Measurements from ENCODE around the gene STK39. TPM values are rescaled to one million over a fixed set of nuclear protein-coding genes. Genes with fewer than 3 reads are reported as not detected.

STK39 gene
- total RNA-seq, 4 donors from 2014 or later: 17.4 to 27.6 (median 20.6) TPM

DNA sequence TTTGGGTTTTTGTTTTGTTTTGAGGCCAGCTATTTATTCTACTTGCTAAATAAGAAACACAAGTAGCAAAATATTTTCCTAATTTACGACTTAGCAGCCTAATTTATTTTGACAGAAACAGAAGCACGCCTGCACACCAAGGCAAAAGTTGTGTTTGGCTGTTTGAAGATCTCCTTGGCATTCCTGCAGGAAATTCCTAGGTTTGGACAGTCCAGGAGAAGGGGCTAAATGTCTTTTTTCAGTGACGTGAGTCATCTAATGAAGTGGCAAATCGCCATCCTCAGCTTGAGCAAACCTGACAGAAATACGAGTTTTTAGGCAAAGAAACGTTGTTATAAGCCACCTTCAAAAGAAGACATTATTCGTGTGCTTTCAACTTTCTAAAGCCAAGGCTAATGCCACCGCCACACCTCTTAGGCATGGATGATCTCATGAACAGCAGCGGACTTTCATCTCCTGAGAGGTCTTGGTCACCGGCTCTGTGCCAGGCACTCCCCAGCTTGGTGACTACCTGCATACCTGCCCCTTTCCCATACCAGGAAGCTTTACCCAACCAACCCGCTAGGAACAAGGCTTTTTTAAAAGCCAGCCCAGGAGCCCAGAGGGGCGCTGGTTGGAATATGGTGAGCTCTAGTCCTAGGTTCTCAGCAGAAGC, 30.9 kb downstream of the STK39 start:
- TF ChIP-seq, protein P1, sequence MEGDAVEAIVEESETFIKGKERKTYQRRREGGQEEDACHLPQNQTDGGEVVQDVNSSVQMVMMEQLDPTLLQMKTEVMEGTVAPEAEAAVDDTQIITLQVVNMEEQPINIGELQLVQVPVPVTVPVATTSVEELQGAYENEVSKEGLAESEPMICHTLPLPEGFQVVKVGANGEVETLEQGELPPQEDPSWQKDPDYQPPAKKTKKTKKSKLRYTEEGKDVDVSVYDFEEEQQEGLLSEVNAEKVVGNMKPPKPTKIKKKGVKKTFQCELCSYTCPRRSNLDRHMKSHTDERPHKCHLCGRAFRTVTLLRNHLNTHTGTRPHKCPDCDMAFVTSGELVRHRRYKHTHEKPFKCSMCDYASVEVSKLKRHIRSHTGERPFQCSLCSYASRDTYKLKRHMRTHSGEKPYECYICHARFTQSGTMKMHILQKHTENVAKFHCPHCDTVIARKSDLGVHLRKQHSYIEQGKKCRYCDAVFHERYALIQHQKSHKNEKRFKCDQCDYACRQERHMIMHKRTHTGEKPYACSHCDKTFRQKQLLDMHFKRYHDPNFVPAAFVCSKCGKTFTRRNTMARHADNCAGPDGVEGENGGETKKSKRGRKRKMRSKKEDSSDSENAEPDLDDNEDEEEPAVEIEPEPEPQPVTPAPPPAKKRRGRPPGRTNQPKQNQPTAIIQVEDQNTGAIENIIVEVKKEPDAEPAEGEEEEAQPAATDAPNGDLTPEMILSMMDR (IDR thresholded peaks at IDR 0.05): no peak
- no peak for TF ChIP-seq POLR2A (IDR thresholded peaks at IDR 0.05)
- Histone ChIP-seq H3K36me3 (no peaks in the 10 kb centered on the region), H3K4me3 (no peak overlapping the region), H3K27ac (peak overlapping the region in 2 of 4 donors; percentile 6 to 53), H3K9me3 (no peaks in the 10 kb centered on the region), H3K4me1 (peaks cover 5 to 29% (median 7%) of the 10 kb centered on the region in 3 donors), H3K27me3 (no peaks in the 10 kb centered on the region)
- 75 to 80% methylated on average over 10 of the region's 12 CpGs for WGBS, 2 donors
- DNase-seq: no peak
- intact Hi-C loops (cut with DNase I): no loop called here

DNA sequence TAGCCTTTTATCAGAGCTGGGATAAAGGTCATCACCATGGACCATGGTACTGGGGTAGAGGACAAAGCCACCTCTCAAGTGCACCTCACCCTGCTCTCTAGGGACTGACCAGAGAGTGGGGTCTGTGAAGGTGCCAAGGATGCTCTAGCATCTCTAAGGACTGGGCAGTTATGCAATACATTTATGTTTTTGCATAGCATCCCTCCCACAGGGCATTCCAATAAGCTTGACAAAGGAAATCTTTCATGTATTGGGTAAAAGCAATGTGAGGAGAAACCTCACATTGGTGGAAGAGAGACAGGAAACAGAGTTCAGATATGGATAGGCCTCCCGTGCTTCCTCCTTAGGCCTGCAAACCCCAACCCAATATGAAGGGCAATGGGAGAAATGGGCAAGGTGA, 31.6 kb downstream of the STK39 start:
- Histone ChIP-seq H3K36me3 (no peaks in the 10 kb centered on the region), H3K4me1 (peaks cover 9 to 36% (median 11%) of the 10 kb centered on the region in 3 donors), H3K9me3 (no peaks in the 10 kb centered on the region), H3K4me3 (no peak overlapping the region), H3K27me3 (no peaks in the 10 kb centered on the region), H3K27ac (peak overlapping the region in 1 of 4 donors; percentile 53)
- TF ChIP-seq, protein P1 (IDR thresholded peaks at IDR 0.05): no peak
- TF ChIP-seq POLR2A (IDR thresholded peaks at IDR 0.05): no peak
- DNase-seq: no peak
- 57 to 63% methylated on average over 1 of the region's 1 CpG for WGBS, 2 donors
- intact Hi-C loops (cut with DNase I): no loop called here

DNA sequence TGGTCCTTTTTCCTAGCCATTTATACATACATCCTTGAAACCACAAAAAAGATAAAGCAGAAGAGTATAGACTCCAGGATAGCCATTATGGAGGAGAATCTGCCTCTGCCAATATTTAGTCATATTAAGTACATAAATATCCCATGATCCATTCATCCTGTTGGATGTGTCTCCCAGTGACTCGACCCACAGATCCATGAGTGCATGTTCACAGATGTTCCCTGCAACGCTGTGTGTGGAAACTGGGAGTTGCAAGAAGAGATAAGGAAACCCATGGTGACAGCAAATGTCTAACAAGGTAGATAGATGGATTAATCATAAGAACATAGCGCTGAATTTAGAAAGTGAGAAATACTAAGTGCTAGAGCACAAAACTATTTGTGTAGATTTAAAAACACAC, 34.5 kb downstream of the STK39 start:
- DNase-seq: no peak
- Histone ChIP-seq H3K9me3 (no peaks in the 10 kb centered on the region), H3K27ac (peak overlapping the region; percentile 64 to 81 (median 71)), H3K36me3 (no peaks in the 10 kb centered on the region), H3K4me1 (peaks cover 15 to 63% (median 18%) of the 10 kb centered on the region in 3 donors), H3K27me3 (no peaks in the 10 kb centered on the region), H3K4me3 (no peak overlapping the region)
- intact Hi-C loops (cut with DNase I): no loop called here
- no peak for TF ChIP-seq POLR2A (IDR thresholded peaks at IDR 0.05)
- TF ChIP-seq, protein P1 (IDR thresholded peaks at IDR 0.05): no peak
- 62 to 70% methylated on average over 3 of the region's 3 CpGs for WGBS, 2 donors

DNA sequence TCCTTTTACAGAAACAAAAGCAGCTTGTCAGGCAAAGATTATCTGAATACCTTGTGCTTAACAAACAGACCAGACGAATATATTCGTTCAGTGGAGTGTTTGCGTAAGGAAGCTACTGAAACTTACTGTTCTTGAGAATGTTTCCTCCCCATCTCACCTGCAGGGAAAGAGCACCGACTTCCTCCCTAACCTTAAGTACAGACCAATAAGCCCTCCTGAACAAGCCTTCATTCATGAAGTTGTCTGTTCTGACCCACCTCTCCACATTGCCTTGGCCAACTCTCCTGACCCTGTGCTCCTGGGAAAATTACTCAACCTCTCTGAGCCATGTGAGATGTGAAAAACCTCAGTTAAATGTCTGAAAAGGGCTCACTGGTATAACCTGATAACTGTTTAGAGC, 35.2 kb downstream of the STK39 start:
- H3K4me1 ChIP-seq: peaks cover 15 to 62% (median 18%) of the 10 kb centered on the region in 3 donors
- intact Hi-C loops (cut with DNase I): no loop called here
- peak overlapping the region in 1 of 4 donors; percentile 10 for H3K4me3 ChIP-seq
- peak overlapping the region; percentile 64 to 81 (median 71) for H3K27ac ChIP-seq
- TF ChIP-seq, protein P1 (IDR thresholded peaks at IDR 0.05): no peak
- TF ChIP-seq POLR2A (IDR thresholded peaks at IDR 0.05): no peak
- 39 to 50% methylated on average over 4 of the region's 4 CpGs for WGBS, 2 donors
- DNase-seq: no peak
- no peaks in the 10 kb centered on the region for H3K27me3 ChIP-seq
- H3K9me3 ChIP-seq: no peaks in the 10 kb centered on the region
- no peaks in the 10 kb centered on the region for H3K36me3 ChIP-seq

DNA sequence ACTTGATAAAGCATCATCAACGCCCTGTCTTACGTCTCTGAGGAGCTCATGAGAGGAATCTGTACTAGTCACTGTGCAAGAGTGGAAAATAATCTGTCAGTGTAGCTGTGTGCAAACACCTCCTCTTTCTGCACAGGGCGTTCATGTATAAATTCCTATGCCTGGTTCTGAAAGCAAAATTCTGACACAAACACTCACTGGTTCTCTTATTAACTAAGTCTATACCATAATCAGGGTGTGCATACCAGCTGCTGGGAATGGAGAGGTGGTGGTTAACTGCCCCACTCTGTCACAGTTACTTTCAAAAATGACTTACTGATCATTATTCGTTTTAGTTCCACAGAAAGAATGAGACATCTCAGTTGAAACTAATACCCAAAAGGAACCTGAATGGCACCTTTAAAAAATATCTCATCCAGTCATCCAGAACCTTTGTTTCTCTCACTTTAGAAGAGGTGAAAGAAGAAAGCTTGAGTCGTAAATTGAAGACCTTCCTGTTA, 35.7 kb downstream of the STK39 start:
- intact Hi-C loops (cut with DNase I): no loop called here
- Histone ChIP-seq H3K4me3 (peak overlapping the region in 1 of 4 donors; percentile 10), H3K4me1 (peaks cover 15 to 58% (median 18%) of the 10 kb centered on the region in 3 donors), H3K27ac (peak overlapping the region; percentile 64 to 81 (median 71)), H3K27me3 (no peaks in the 10 kb centered on the region), H3K36me3 (no peaks in the 10 kb centered on the region), H3K9me3 (no peaks in the 10 kb centered on the region)
- TF ChIP-seq, protein P1 (IDR thresholded peaks at IDR 0.05): no peak
- no peak for TF ChIP-seq POLR2A (IDR thresholded peaks at IDR 0.05)
- DNase-seq: no peak
- 47 to 49% methylated on average over 5 of the region's 5 CpGs for WGBS, 2 donors
